HepG2 (cell line): ENCODE measurements around the gene MRPL58. TPM values are rescaled to one million over a fixed set of nuclear protein-coding genes. Genes with fewer than 3 reads are reported as not detected.

ENCODE experiments used
- ATF1 ChIP-seq: IDR thresholded peaks from 2 replicates; pipeline ENCODE4 v1.6.1; 2016; ENCODE audit warnings: mild to moderate bottlenecking, control low read depth
- EZH2 ChIP-seq: conservative IDR thresholded peaks from 2 replicates; pipeline ENCODE4 v1.6.1; 2012; ENCODE audit warnings: mild to moderate bottlenecking, low read depth, low read length, moderate library complexity
- FLYWCH1 ChIP-seq: sonication (generic); formaldehyde crosslinking; IDR thresholded peaks from 2 replicates; pipeline ENCODE4 v1.8.1; 2023; ENCODE audit warnings: mild to moderate bottlenecking, missing genetic modification reagents
- GFI1 ChIP-seq: sonication (generic); formaldehyde crosslinking; IDR thresholded peaks from 2 replicates; pipeline ENCODE4 v1.5.0; 2020; ENCODE audit warnings: missing genetic modification reagents, mild to moderate bottlenecking, borderline replicate concordance
- GZF1 ChIP-seq: sonication (generic); formaldehyde crosslinking; IDR thresholded peaks from 2 replicates; pipeline ENCODE4 v1.5.1; 2020; ENCODE audit warnings: mild to moderate bottlenecking, missing genetic modification reagents
- MBNL3 ChIP-seq: fragments of 250-450 bp; sonication (Bioruptor Pico); conservative IDR thresholded peaks from 2 replicates; pipeline ENCODE4 v1.8.0; 2022; ENCODE audit warnings: mild to moderate bottlenecking, inconsistent platforms
- MIER3 ChIP-seq: IDR thresholded peaks from 2 replicates; pipeline ENCODE4 v1.6.1; 2016; ENCODE audit warnings: missing compliant biosample characterization, borderline replicate concordance
- MTA1 ChIP-seq: sonication (generic); formaldehyde crosslinking; IDR thresholded peaks from 2 replicates; pipeline ENCODE4 v1.4.0; 2020; ENCODE audit warnings: missing genetic modification reagents, mild to moderate bottlenecking, borderline replicate concordance
- NCOR1 ChIP-seq: fragments of 200-600 bp; sonication (generic); IDR thresholded peaks from 2 replicates; pipeline ENCODE4 v1.7.0; 2017; ENCODE audit warnings: antibody characterized with exemption, low read length, borderline replicate concordance
- PCBP2 ChIP-seq: fragments of 200-400 bp; formaldehyde crosslinking; optimal IDR thresholded peaks from 2 replicates; pipeline ENCODE3; 2018; ENCODE audit warnings: low read length, low read depth; ENCODE audit not compliant: poor library complexity, severe bottlenecking
- SKI ChIP-seq: fragments of 450-650 bp; IDR thresholded peaks from one replicate; pipeline ENCODE4 v1.6.1; 2018; ENCODE audit warnings: mild to moderate bottlenecking; ENCODE audit not compliant: partially characterized antibody
- SP5 ChIP-seq: IDR thresholded peaks from 2 replicates; pipeline ENCODE4 v1.6.1; 2016; ENCODE audit warnings: low read depth, borderline replicate concordance
- SYNCRIP ChIP-seq: fragments of 200-400 bp; formaldehyde crosslinking; IDR thresholded peaks from 2 replicates; pipeline ENCODE4 v1.6.1; 2018; ENCODE audit warnings: mild to moderate bottlenecking, low read depth, low read length; ENCODE audit not compliant: insufficient read depth
- TARDBP ChIP-seq: sonication (generic); formaldehyde crosslinking; IDR thresholded peaks from 2 replicates; pipeline ENCODE4 v1.8.0; 2022; ENCODE audit warnings: mild to moderate bottlenecking, missing genetic modification reagents
- ZC3H4 ChIP-seq: sonication (generic); formaldehyde crosslinking; IDR thresholded peaks from 2 replicates; pipeline ENCODE4 v1.4.0; 2020; ENCODE audit warnings: missing genetic modification reagents, borderline replicate concordance
- ZNF256 ChIP-seq: sonication (generic); formaldehyde crosslinking; conservative IDR thresholded peaks from 2 replicates; pipeline ENCODE4 v1.4.0; 2020; ENCODE audit warnings: missing genetic modification reagents
- ZNF292 ChIP-seq: sonication (generic); formaldehyde crosslinking; IDR thresholded peaks from 2 replicates; pipeline ENCODE4 v1.8.1; 2022; ENCODE audit warnings: mild to moderate bottlenecking, low read depth, missing genetic modification reagents, borderline replicate concordance
- ZNF430 ChIP-seq: sonication (generic); formaldehyde crosslinking; IDR thresholded peaks from 2 replicates; pipeline ENCODE4 v1.9.0; 2021; ENCODE audit warnings: mild to moderate bottlenecking, missing genetic modification reagents
- ZNF703 ChIP-seq: sonication (generic); formaldehyde crosslinking; IDR thresholded peaks from 2 replicates; pipeline ENCODE4 v1.5.1; 2020; ENCODE audit warnings: missing genetic modification reagents, mild to moderate bottlenecking, moderate library complexity, borderline replicate concordance
- ZNF773 ChIP-seq: sonication (generic); formaldehyde crosslinking; IDR thresholded peaks from 2 replicates; pipeline ENCODE4 v1.4.0; 2020; ENCODE audit warnings: missing genetic modification reagents, borderline replicate concordance
- ZSCAN21 ChIP-seq: sonication (generic); formaldehyde crosslinking; IDR thresholded peaks from 2 replicates; pipeline ENCODE4 v1.8.0; 2022; ENCODE audit warnings: mild to moderate bottlenecking, missing genetic modification reagents, moderate library complexity, borderline replicate concordance
- polyA plus RNA-seq, 8 experiments: library from polyadenylated mRNA; depleted of rRNA in 3 of 8; stranded (reverse) in 7 of 8; unstranded in 1 of 8; fragments of >200 nt; fragmentation: Illumina TruSeq in 4 of 8; extraction: Trizol in 4 of 8; gene quantifications; 2 replicates each; pipeline versions ENCODE4 v1.2.1 to v1.2.3, GENCODE V29; 2011 to 2016; ENCODE audit warnings: low read depth in 4 of 8, missing spikeins in 1 of 8, mixed read lengths in 1 of 8; ENCODE audit not compliant: insufficient read depth in 1 of 8
- total RNA-seq, 5 experiments: library from RNA; depleted of rRNA; stranded (reverse); fragments of >200 nt; fragmentation: Illumina TruSeq; extraction: Trizol; gene quantifications; 2 replicates each; pipeline ENCODE4 v1.2.3, GENCODE V29; 2016; ENCODE audit warnings: low read depth in 1 of 5
- TF ChIP-seq, protein P1 (sequence below): sonication (generic); formaldehyde crosslinking; IDR thresholded peaks from 2 replicates; pipeline ENCODE4 v1.8.1; 2022; ENCODE audit warnings: mild to moderate bottlenecking, missing genetic modification reagents
- TF ChIP-seq, protein P2 (sequence below), 2 experiments: sonication (generic) in 1 of 2; formaldehyde crosslinking in 1 of 2; IDR thresholded peaks; 2 replicates each; pipeline versions ENCODE4 v1.6.1 to v1.9.0; 2014 to 2022; ENCODE audit warnings: antibody characterized with exemption in 1 of 2, borderline replicate concordance in 1 of 2, inconsistent platforms in 1 of 2, low read depth in 1 of 2, missing genetic modification reagents in 1 of 2

Gene MRPL58
- total and polyA plus RNA-seq, 2 of the 13 experiments (the other 11 are each of a cell fraction or from before 2014, with no cell fraction given), result 44.9 to 68.9 TPM

DNA sequence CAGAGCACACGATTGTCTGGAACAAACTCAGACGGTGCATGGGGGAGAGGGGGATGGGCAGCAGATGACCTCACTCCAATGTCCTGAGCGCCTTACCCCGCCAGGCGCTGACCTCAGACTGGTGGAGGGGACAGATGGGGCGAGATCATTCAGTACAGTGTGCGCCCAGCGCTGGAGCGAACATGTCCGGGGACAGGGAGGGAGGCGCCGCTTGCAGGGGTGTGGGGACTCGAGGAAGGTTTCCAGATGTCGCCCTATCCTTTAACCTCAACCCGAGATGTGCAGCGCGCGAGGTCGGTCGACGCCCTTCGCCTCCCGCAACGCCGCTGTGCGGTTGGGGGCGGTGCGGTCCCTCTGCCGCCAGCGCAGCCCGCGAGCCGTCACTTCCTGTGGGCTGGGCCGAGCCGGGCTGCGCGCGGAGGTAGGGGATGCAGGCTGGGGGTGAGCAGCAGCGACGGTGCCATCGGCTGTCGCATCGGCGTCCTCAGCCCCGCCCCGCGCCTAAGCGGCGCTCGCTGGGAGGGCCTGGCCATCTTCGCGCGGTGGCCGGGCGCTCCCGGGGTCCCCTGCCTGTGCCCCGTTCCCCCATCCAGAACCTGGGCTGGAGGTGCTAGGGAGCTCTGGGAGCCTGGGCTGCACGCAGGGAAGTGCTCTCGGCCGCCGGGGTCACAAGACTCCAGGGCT lies 30.3 kb upstream of the MRPL58 start (continued):
- TF ChIP-seq ZC3H4 (CRISPR knock-in tag) (0 out of 2 replicates have a peak, but pooled peaks have one; percentile 35), MTA1 (CRISPR knock-in tag) (peak; percentile 90), SYNCRIP (no peak), SP5 (peak; percentile 66), MIER3 (peak; percentile 45; the same call in 1 of the 2 replicates), ZNF292 (CRISPR knock-in tag) (0 out of 2 replicates have a peak, but pooled peaks have one; percentile 22), ZNF430 (CRISPR knock-in tag) (peak; percentile 74), ZSCAN21 (CRISPR knock-in tag) (peak; percentile 80; the same call in 1 of the 2 replicates), MBNL3 (no peak), GZF1 (CRISPR knock-in tag) (no peak), ZNF256 (CRISPR knock-in tag) (no peak), ZNF703 (CRISPR knock-in tag) (no peak; the same call in 1 of the 2 replicates), EZH2 (no peak), ZNF773 (CRISPR knock-in tag) (no peak), ATF1 (CRISPR knock-in tag) (no peak), NCOR1 (no peak), TARDBP (CRISPR knock-in tag) (peak; percentile 81; the same call in 1 of the 2 replicates), SKI (peak; percentile 38), GFI1 (CRISPR knock-in tag) (peak; percentile 89; the same call in 1 of the 2 replicates), FLYWCH1 (CRISPR knock-in tag) (no peak), PCBP2 (no peak)
- TF ChIP-seq, protein P1, sequence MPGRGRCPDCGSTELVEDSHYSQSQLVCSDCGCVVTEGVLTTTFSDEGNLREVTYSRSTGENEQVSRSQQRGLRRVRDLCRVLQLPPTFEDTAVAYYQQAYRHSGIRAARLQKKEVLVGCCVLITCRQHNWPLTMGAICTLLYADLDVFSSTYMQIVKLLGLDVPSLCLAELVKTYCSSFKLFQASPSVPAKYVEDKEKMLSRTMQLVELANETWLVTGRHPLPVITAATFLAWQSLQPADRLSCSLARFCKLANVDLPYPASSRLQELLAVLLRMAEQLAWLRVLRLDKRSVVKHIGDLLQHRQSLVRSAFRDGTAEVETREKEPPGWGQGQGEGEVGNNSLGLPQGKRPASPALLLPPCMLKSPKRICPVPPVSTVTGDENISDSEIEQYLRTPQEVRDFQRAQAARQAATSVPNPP (CRISPR knock-in tag), result peak; percentile 84; the same call in 1 of the 2 replicates
- TF ChIP-seq, protein P2, sequence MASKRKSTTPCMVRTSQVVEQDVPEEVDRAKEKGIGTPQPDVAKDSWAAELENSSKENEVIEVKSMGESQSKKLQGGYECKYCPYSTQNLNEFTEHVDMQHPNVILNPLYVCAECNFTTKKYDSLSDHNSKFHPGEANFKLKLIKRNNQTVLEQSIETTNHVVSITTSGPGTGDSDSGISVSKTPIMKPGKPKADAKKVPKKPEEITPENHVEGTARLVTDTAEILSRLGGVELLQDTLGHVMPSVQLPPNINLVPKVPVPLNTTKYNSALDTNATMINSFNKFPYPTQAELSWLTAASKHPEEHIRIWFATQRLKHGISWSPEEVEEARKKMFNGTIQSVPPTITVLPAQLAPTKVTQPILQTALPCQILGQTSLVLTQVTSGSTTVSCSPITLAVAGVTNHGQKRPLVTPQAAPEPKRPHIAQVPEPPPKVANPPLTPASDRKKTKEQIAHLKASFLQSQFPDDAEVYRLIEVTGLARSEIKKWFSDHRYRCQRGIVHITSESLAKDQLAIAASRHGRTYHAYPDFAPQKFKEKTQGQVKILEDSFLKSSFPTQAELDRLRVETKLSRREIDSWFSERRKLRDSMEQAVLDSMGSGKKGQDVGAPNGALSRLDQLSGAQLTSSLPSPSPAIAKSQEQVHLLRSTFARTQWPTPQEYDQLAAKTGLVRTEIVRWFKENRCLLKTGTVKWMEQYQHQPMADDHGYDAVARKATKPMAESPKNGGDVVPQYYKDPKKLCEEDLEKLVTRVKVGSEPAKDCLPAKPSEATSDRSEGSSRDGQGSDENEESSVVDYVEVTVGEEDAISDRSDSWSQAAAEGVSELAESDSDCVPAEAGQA (IDR thresholded peaks at IDR 0.05; ENCODE audit: low read depth), result peak; percentile 71; the same call in 1 of the 2 replicates
- TF ChIP-seq, protein P2 (CRISPR knock-in tag; IDR thresholded peaks at IDR 0.05; ENCODE audit: borderline replicate concordance), result no peak; the same call in 1 of the 2 replicates
